HCT116 (cell line): ENCODE results near the gene INIP. TPM values are rescaled to one million over a fixed set of nuclear protein-coding genes. Genes with fewer than 3 reads are reported as not detected.

Source experiments
- ATAC-seq: fragments of 200-7000 bp; cut with Tn5 transposase; 2 replicates; pipeline ENCODE4 v1.9.1; 2020; ENCODE audit warnings: mild to moderate bottlenecking, moderate library complexity
- BruUV-seq: library from RNA; stranded (reverse); fragments of 400-500 nt; replicated peaks from 2 replicates; lab custom pipeline; 2021; lab: Mats Ljungman, UMichigan
- CTCF ChIA-PET: fragments of 300-600 bp; sonication (Branson Sonifier 250); formaldehyde crosslinking; loops from one replicate; lab custom pipeline; 2021; ENCODE audit warnings: antibody characterized with exemption; lab: Charles Lee
- POLR2A ChIA-PET: fragments of 300-600, 350-600 bp; sonication (Branson Sonifier 250); formaldehyde crosslinking; loops from one replicate; lab custom pipeline; 2021; ENCODE audit warnings: antibody characterized with exemption; lab: Charles Lee
- RAD21 ChIA-PET, 2 experiments: fragments of 300-600 bp; sonication (Branson Sonifier 250); formaldehyde crosslinking; loops; one replicate each; lab custom pipeline; 2023; ENCODE audit warnings: low total read pairs in 2 of 2; ENCODE audit not compliant: uncharacterized antibody in 2 of 2, unreplicated experiment in 2 of 2, low non-redundant PET in 1 of 2; lab: Charles Lee
- DNase-seq: peaks from one replicate; pipeline ENCODE4 v3.0.0-alpha.2; 2010; ENCODE audit warnings: low read depth, low spot score
- H2AFZ ChIP-seq: fragments of 200-600 bp; shearing (Covaris generic), sonication (generic); 2 replicates; pipeline ENCODE4 v1.6.1; 2017; ENCODE audit warnings: low read depth, mixed run types, mixed read lengths, antibody characterized with exemption, low read length; ENCODE audit not compliant: poor library complexity, severe bottlenecking
- H3K27ac ChIP-seq: 2 replicates; pipeline ENCODE4 v1.5.1; 2012; ENCODE audit warnings: low read depth, low read length
- H3K27me3 ChIP-seq: fragments of 200-600 bp; sonication (generic); 2 replicates; pipeline ENCODE4 v1.6.1; 2016; ENCODE audit warnings: mixed run types, low read length, mixed read lengths; ENCODE audit not compliant: insufficient read depth
- H3K36me3 ChIP-seq, 2 experiments: fragments of 200-500 bp in 1 of 2; fragments of 200-600 bp in 1 of 2; sonication (Bioruptor generic) in 1 of 2; sonication (generic) in 1 of 2; 2 replicates each; pipeline versions ENCODE4 v1.5.1 to v1.6.1; 2014 to 2016; ENCODE audit warnings: low read length in 2 of 2, inconsistent platforms in 1 of 2, mixed read lengths in 1 of 2, mixed run types in 1 of 2; ENCODE audit not compliant: insufficient read depth in 2 of 2, control insufficient read depth in 1 of 2
- H3K4me1 ChIP-seq, 2 experiments: fragments of 200-600 bp in 1 of 2; sonication (generic) in 1 of 2; 2 replicates each; pipeline versions ENCODE4 v1.5.1 to v1.6.1; 2012 to 2017; ENCODE audit warnings: low read length in 2 of 2, inconsistent platforms in 1 of 2, mild to moderate bottlenecking in 1 of 2, mixed read lengths in 1 of 2, mixed run types in 1 of 2, moderate library complexity in 1 of 2; ENCODE audit not compliant: insufficient read depth in 2 of 2, control insufficient read depth in 1 of 2
- H3K4me2 ChIP-seq: fragments of 200-600 bp; sonication (generic); 2 replicates; pipeline ENCODE4 v1.6.1; 2017; ENCODE audit warnings: mixed run types, low read length, mixed read lengths
- H3K4me3 ChIP-seq, 2 experiments: fragments of 200-600 bp in 1 of 2; sonication (generic) in 1 of 2; replicated peaks in 1 of 2; 2 replicates each; pipeline ENCODE4 v1.5.1; 2011 to 2016; ENCODE audit warnings: low read length in 2 of 2, control low read depth in 1 of 2, low read depth in 1 of 2, mild to moderate bottlenecking in 1 of 2, mixed read lengths in 1 of 2, mixed run types in 1 of 2
- H3K79me2 ChIP-seq: fragments of 200-600 bp; sonication (generic); 2 replicates; pipeline ENCODE4 v1.6.1; 2017; ENCODE audit warnings: mild to moderate bottlenecking, mixed run types, low read length, moderate library complexity, mixed read lengths; ENCODE audit not compliant: insufficient read depth
- H3K9ac ChIP-seq: fragments of 200-600 bp; sonication (generic); 2 replicates; pipeline ENCODE4 v1.6.1; 2016; ENCODE audit warnings: low read length, mixed read lengths
- H3K9me2 ChIP-seq: fragments of 200-600 bp; sonication (generic), shearing (Covaris generic); 2 replicates; pipeline ENCODE4 v1.6.1; 2017; ENCODE audit warnings: mixed run types, mild to moderate bottlenecking, moderate library complexity; ENCODE audit not compliant: insufficient read depth
- H3K9me3 ChIP-seq, 2 experiments: fragments of 200-500 bp in 1 of 2; fragments of 200-600 bp in 1 of 2; sonication (Bioruptor generic) in 1 of 2; sonication (generic) in 1 of 2; 2 replicates each; pipeline ENCODE4 v1.6.1; 2014 to 2017; ENCODE audit warnings: low read length in 2 of 2, mixed read lengths in 2 of 2, inconsistent platforms in 1 of 2, low read depth in 1 of 2, mild to moderate bottlenecking in 1 of 2, mixed run types in 1 of 2, moderate library complexity in 1 of 2; ENCODE audit not compliant: control insufficient read depth in 1 of 2, insufficient read depth in 1 of 2
- H4K20me1 ChIP-seq: fragments of 200-600 bp; sonication (generic), shearing (Covaris generic); 2 replicates; pipeline ENCODE4 v1.6.1; 2017; ENCODE audit warnings: mixed run types, mild to moderate bottlenecking, moderate library complexity; ENCODE audit not compliant: insufficient read depth
- CEBPB ChIP-seq: IDR thresholded peaks from 2 replicates; pipeline ENCODE4 v1.6.1; 2012; ENCODE audit warnings: low read depth
- ELF1 ChIP-seq: IDR thresholded peaks from 2 replicates; pipeline ENCODE4 v1.6.1; 2012; ENCODE audit warnings: low read depth, borderline replicate concordance
- EZH2 ChIP-seq: fragments of 200-600 bp; sonication (generic); IDR thresholded peaks from 2 replicates; pipeline ENCODE4 v1.6.1; 2017; ENCODE audit warnings: antibody characterized with exemption, mixed run types
- JUND ChIP-seq: IDR thresholded peaks from 2 replicates; pipeline ENCODE4 v1.6.1; 2012
- POLR2AphosphoS5 ChIP-seq: IDR thresholded peaks from 2 replicates; pipeline ENCODE4 v1.6.1; 2011; ENCODE audit warnings: mild to moderate bottlenecking, low read depth, low read length, moderate library complexity
- RAD21 ChIP-seq: IDR thresholded peaks from 2 replicates; pipeline ENCODE4 v1.6.1; 2012; ENCODE audit warnings: low read depth, mild to moderate bottlenecking
- TCF7L2 ChIP-seq: IDR thresholded peaks from 2 replicates; pipeline ENCODE4 v1.7.0; 2011; ENCODE audit warnings: borderline replicate concordance, inconsistent platforms; ENCODE audit not compliant: insufficient read depth, insufficient read length; ENCODE audit errors: extremely low read depth
- intact Hi-C: fragments of 100-400 bp; cut with micrococcal nuclease; formaldehyde crosslinking; loops from 2 replicates; pipeline ENCODE4 v1.10.0; 2022
- total RNA-seq: library from RNA; stranded (reverse); gene quantifications from one replicate; pipeline ENCODE4 v1.2.1, GENCODE V29; 2021; ENCODE audit not compliant: unreplicated experiment
- TF ChIP-seq, protein P1 (sequence below): IDR thresholded peaks from 2 replicates; pipeline ENCODE4 v1.6.1; 2012

Gene INIP
- total RNA-seq, 1 experiment from 2014 or later, result 28.9 TPM

DNA sequence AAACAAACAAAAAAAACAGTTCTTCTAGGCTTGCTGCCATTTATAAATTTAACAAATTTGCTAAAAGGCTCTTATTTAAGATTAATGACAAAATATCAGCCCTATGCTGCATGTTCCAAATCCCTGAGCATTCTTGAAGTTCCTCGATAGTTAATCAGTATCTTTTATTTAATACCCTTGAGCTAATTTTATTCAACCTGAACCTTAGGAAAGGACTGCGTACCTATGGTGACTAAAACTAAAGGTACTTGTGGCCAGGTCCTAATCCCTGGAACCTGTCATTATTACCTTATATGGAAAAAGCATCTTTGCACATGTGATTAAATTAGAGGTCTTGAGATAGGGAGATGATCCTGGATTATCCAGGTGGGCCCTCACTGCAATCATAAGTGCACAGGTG, 10.5 kb upstream of the INIP start:
- H3K36me3 ChIP-seq, result no peaks in the 10 kb centered on the region
- H3K4me3 ChIP-seq, result no peak overlapping the region
- DNase-seq, result no peak
- intact Hi-C loops, result no loop called here
- H3K9me3 ChIP-seq, result no peaks in the 10 kb centered on the region
- no peaks in the 10 kb centered on the region for H4K20me1 ChIP-seq
- ATAC-seq, result no peak
- no peak overlapping the region for H3K27ac ChIP-seq
- no peak overlapping the region for H3K4me2 ChIP-seq
- H3K79me2 ChIP-seq, result no peaks in the 10 kb centered on the region
- no peaks in the 10 kb centered on the region for H3K9me2 ChIP-seq
- BruUV-seq, result no TSS peak
- ChIA-PET RAD21 (no interaction called here), POLR2A (no interaction called here), CTCF (no interaction called here)
- TF ChIP-seq CEBPB (no peak), RAD21 (no peak), JUND (no peak), TCF7L2 (no peak)
- TF ChIP-seq, protein P1, sequence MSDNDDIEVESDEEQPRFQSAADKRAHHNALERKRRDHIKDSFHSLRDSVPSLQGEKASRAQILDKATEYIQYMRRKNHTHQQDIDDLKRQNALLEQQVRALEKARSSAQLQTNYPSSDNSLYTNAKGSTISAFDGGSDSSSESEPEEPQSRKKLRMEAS, result no peak
- no peaks in the 10 kb centered on the region for H3K27me3 ChIP-seq
- no peak overlapping the region for H3K9ac ChIP-seq
- H2AFZ ChIP-seq, result no peak overlapping the region
- H3K4me1 ChIP-seq, result no peaks in the 10 kb centered on the region

DNA sequence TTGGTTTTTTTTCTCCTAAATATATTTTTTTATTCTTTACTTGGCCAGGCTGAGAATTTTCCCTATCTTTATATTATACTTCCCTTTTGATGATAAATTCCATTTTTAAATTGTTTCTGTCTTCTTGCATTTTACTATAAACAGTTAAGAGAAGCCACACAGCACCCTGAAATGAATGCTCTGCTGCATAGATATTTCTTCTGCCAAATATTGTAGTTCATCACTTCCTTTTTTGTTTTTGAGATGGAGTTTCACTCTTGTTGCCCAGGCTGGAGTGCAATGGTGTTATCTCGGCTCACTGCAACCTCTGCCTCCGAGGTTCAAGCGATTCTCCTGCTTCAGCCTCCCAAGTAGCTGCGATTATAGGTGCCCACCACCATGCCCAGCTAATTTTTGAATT, 8.5 kb upstream of the INIP start:
- ChIA-PET CTCF (no interaction called here), POLR2A (no interaction called here), RAD21 (no interaction called here)
- Histone ChIP-seq H3K4me2 (no peak overlapping the region), H2AFZ (no peak overlapping the region), H4K20me1 (no peaks in the 10 kb centered on the region), H3K79me2 (no peaks in the 10 kb centered on the region), H3K9me3 (no peaks in the 10 kb centered on the region), H3K4me1 (no peaks in the 10 kb centered on the region), H3K27me3 (no peaks in the 10 kb centered on the region), H3K27ac (no peak overlapping the region), H3K9me2 (no peaks in the 10 kb centered on the region), H3K4me3 (no peak overlapping the region), H3K9ac (no peak overlapping the region), H3K36me3 (no peaks in the 10 kb centered on the region)
- DNase-seq (no peak), ATAC-seq (no peak)
- BruUV-seq, result no TSS peak
- TF ChIP-seq ELF1, result no peak
- no peak for TF ChIP-seq EZH2
- no peak for TF ChIP-seq POLR2AphosphoS5
- intact Hi-C loops, result no loop called here
